GM18868 (cell line): ENCODE measurements around the gene FNIP1.
"Not testable (repeated sequence)": the region's sequence is repeated elsewhere in the genome, so short reads cannot be mapped to it uniquely, and the experiment has no call there.

Source experiments
- ATAC-seq: cut with Tn5 transposase; IDR thresholded peaks from one replicate; pipeline ENCODE4 v1.9.1; 2021; ENCODE audit warnings: mild to moderate bottlenecking, moderate library complexity; ENCODE audit not compliant: unreplicated experiment

The FNIP1 gene

GRCh38 chr5:131796793-131797693 lies at the start of gene FNIP1:
FNIP1 (minus strand) TSS chr5:131797017; CDS start chr5:131796921, 96 bp downstream.
- ATAC-seq = peak; percentile 91

- no peak for ATAC-seq
Observed at GRCh38 chr5:131846536-131846935, 49.7 kb upstream of the FNIP1 start.

GRCh38 chr5:131845828-131846227 lies 49.0 kb upstream of the FNIP1 start:
- no peak for ATAC-seq

GRCh38 chr5:131842971-131843370 lies 46.2 kb upstream of the FNIP1 start:
- ATAC-seq = not testable (repeated sequence)

- not testable (repeated sequence) for ATAC-seq
Observed at GRCh38 chr5:131832702-131833101, 35.9 kb upstream of the FNIP1 start.

GRCh38 chr5:131825404-131826013 lies 28.7 kb upstream of the FNIP1 start:
- no peak for ATAC-seq

- no peak for ATAC-seq
Observed at GRCh38 chr5:131824631-131825030, 27.8 kb upstream of the FNIP1 start.

- no peak for ATAC-seq
Observed at GRCh38 chr5:131821221-131821620, 24.4 kb upstream of the FNIP1 start.

- ATAC-seq = no peak
Observed at GRCh38 chr5:131818001-131818724, 21.3 kb upstream of the FNIP1 start.

GRCh38 chr5:131814990-131815389 lies 18.2 kb upstream of the FNIP1 start:
- ATAC-seq = no peak

GRCh38 chr5:131812371-131813160 lies 15.7 kb upstream of the FNIP1 start:
- no peak for ATAC-seq

GRCh38 chr5:131810510-131811249 lies 13.9 kb upstream of the FNIP1 start:
- peak; percentile 70 for ATAC-seq

- peak; percentile 17 for ATAC-seq
Observed at GRCh38 chr5:131795879-131796792, 681 bp downstream of the FNIP1 start.

- ATAC-seq = no peak
Observed at GRCh38 chr5:131795228-131795627, 1.6 kb downstream of the FNIP1 start.

GRCh38 chr5:131794586-131794985 lies 2.2 kb downstream of the FNIP1 start:
- peak; percentile 26 for ATAC-seq

- no peak for ATAC-seq
Observed at GRCh38 chr5:131792896-131793295, 3.9 kb downstream of the FNIP1 start.

GRCh38 chr5:131791866-131792265 lies 5.0 kb downstream of the FNIP1 start:
- no peak for ATAC-seq

GRCh38 chr5:131790550-131790949 lies 6.3 kb downstream of the FNIP1 start:
- no peak for ATAC-seq

GRCh38 chr5:131789765-131790164 lies 7.1 kb downstream of the FNIP1 start:
- ATAC-seq = no peak
